Loucy (cell line): Measurements from ENCODE around the gene ZSCAN9.

Experiments used
- H2AFZ ChIP-seq: fragments of 200-600 bp; sonication (generic); 2 replicates; pipeline ENCODE4 v1.6.0; 2016; ENCODE audit warnings: antibody characterized with exemption, mild to moderate bottlenecking, low read length, moderate library complexity
- H3F3A ChIP-seq: fragments of 200-600 bp; 2 replicates; pipeline ENCODE4 v1.6.0; 2016; ENCODE audit warnings: antibody characterized with exemption, low read depth, mild to moderate bottlenecking
- H3K27me3 ChIP-seq: fragments of 200-600 bp; sonication (generic); 2 replicates; pipeline ENCODE4 v1.6.1; 2014; ENCODE audit warnings: low read length, mild to moderate bottlenecking; ENCODE audit not compliant: insufficient read depth, poor library complexity, severe bottlenecking
- H3K36me3 ChIP-seq: fragments of 200-600 bp; sonication (generic); 2 replicates; pipeline ENCODE4 v1.6.1; 2016; ENCODE audit warnings: low read length; ENCODE audit not compliant: insufficient read depth
- H3K4me1 ChIP-seq: fragments of 200-600 bp; sonication (generic); 2 replicates; pipeline ENCODE4 v1.5.1; 2014; ENCODE audit warnings: low read length, mild to moderate bottlenecking; ENCODE audit not compliant: insufficient read depth, poor library complexity, severe bottlenecking
- H3K4me2 ChIP-seq: fragments of 200-600 bp; sonication (generic); 2 replicates; pipeline ENCODE4 v1.6.0; 2014; ENCODE audit warnings: antibody characterized with exemption, low read length, low read depth, mild to moderate bottlenecking; ENCODE audit not compliant: poor library complexity, severe bottlenecking
- H3K4me3 ChIP-seq: fragments of 200-600 bp; sonication (generic); 2 replicates; pipeline ENCODE4 v1.5.1; 2014; ENCODE audit warnings: low read length, mild to moderate bottlenecking, mixed read lengths; ENCODE audit not compliant: poor library complexity, severe bottlenecking
- H3K79me2 ChIP-seq: fragments of 200-600 bp; sonication (generic); 2 replicates; pipeline ENCODE4 v1.6.1; 2014; ENCODE audit warnings: low read length; ENCODE audit not compliant: insufficient read depth
- H3K9ac ChIP-seq: fragments of 200-600 bp; sonication (generic); 2 replicates; pipeline ENCODE4 v1.6.0; 2014; ENCODE audit warnings: mild to moderate bottlenecking, low read depth, low read length, moderate library complexity; ENCODE audit not compliant: poor library complexity, severe bottlenecking
- H3K9me2 ChIP-seq: fragments of 200-600 bp; sonication (generic); replicated peaks from 2 replicates; pipeline ENCODE4 v1.6.1; 2016; ENCODE audit warnings: low read depth, low read length, mixed read lengths
- H3K9me3 ChIP-seq: fragments of 200-600 bp; sonication (generic); 2 replicates; pipeline ENCODE4 v1.6.1; 2014; ENCODE audit warnings: mild to moderate bottlenecking, antibody characterized with exemption, low read length, low read depth; ENCODE audit not compliant: insufficient read depth
- H4K20me1 ChIP-seq: fragments of 200-600 bp; sonication (generic); 2 replicates; pipeline ENCODE4 v1.6.0; 2014; ENCODE audit warnings: antibody characterized with exemption, low read length, mild to moderate bottlenecking; ENCODE audit not compliant: insufficient read depth, poor library complexity, severe bottlenecking
- EZH2phosphoT487 ChIP-seq: fragments of 200-600 bp; IDR thresholded peaks from 2 replicates; pipeline ENCODE4 v1.6.1; 2018; ENCODE audit warnings: antibody characterized with exemption, mild to moderate bottlenecking, moderate library complexity, borderline replicate concordance
- TF ChIP-seq, protein P1 (sequence below): fragments of 200-600 bp; sonication (generic); conservative IDR thresholded peaks from 2 replicates; pipeline ENCODE4 v1.5.1; 2014; ENCODE audit warnings: mild to moderate bottlenecking, antibody characterized with exemption, low read length

The ZSCAN9 gene

DNA sequence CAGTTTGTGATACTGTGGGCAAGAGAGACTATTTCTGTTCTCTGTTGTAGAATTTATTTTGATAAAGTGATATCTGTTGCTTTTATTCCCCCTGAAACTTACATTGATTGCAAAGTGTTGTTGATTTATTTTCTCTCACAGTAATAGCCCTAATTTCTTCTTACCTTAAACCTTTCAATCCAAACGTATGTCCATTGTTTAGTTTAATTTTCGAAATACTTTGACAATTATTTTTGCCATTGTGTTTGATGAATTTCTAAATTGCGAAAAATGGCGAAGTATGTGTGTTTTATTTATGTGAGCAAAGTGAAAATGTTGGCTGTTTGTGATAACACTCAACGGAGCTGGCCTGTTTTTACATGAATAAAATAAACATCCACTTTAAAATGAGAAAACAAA, 41.5 kb downstream of the ZSCAN9 start:
- H3F3A ChIP-seq = no peaks in the 10 kb centered on the region
- peak overlapping the region; percentile 80 for H3K4me3 ChIP-seq
- H3K36me3 ChIP-seq = no peaks in the 10 kb centered on the region
- peak overlapping the region; percentile 80 for H3K9ac ChIP-seq
- peak overlapping the region; percentile 93 for H2AFZ ChIP-seq
- H3K79me2 ChIP-seq = peaks cover 23% of the 10 kb centered on the region
- no peak for TF ChIP-seq EZH2phosphoT487
- TF ChIP-seq, protein P1, sequence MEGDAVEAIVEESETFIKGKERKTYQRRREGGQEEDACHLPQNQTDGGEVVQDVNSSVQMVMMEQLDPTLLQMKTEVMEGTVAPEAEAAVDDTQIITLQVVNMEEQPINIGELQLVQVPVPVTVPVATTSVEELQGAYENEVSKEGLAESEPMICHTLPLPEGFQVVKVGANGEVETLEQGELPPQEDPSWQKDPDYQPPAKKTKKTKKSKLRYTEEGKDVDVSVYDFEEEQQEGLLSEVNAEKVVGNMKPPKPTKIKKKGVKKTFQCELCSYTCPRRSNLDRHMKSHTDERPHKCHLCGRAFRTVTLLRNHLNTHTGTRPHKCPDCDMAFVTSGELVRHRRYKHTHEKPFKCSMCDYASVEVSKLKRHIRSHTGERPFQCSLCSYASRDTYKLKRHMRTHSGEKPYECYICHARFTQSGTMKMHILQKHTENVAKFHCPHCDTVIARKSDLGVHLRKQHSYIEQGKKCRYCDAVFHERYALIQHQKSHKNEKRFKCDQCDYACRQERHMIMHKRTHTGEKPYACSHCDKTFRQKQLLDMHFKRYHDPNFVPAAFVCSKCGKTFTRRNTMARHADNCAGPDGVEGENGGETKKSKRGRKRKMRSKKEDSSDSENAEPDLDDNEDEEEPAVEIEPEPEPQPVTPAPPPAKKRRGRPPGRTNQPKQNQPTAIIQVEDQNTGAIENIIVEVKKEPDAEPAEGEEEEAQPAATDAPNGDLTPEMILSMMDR = no peak
- no peaks in the 10 kb centered on the region for H4K20me1 ChIP-seq
- H3K9me2 ChIP-seq = no peaks in the 10 kb centered on the region
- peak overlapping the region; percentile 91 for H3K4me2 ChIP-seq
- peaks cover 33% of the 10 kb centered on the region for H3K4me1 ChIP-seq
- H3K9me3 ChIP-seq = no peaks in the 10 kb centered on the region
- no peaks in the 10 kb centered on the region for H3K27me3 ChIP-seq

DNA sequence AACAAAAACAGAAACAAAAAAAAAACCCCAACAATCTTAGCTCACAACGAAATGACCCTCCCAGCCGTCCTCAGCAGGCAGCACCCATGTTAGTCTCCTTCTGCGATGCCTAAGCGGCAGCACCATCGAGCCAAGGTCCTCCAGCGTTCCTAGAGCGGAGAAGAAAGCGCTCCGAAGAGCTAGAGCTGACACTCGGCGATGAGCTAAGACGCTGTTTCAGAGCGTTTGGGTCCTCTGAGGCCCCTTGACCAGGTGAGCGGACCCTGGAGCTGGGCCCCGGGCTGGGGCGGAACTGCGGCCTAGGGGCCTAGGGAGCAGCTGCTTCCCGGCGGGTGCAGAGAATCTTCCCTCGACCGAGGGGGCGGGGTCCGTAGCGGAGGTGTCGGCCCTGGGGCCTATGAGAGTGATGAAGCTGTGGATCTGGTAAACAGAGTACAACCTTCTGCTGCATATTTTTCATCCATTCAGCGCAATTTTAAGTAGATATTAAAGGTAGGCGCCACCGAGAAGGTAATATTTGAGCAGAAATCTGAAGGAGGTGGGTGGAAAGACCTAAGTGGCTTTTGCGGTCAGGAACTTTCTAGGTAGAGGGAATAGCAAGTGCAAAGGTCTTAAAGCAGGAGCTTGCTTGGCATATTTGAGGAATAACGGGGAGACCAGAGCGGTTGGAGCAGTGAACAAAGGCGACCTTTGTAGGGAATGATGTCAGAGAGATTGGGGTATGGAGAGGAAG, 42.1 kb downstream of the ZSCAN9 start, which contains the start of gene ZSCAN26:
TSS of gene ZSCAN26 (plus strand) at position 182 of the 733 bp plus-strand sequence. CDS start 4,777 bp downstream, outside the sequence.
- no peak for TF ChIP-seq EZH2phosphoT487
- TF ChIP-seq, protein P1 = no peak
- H3K4me3 ChIP-seq = peak within 1 kb of the TSS; percentile 80
- H3K36me3 ChIP-seq = peaks cover 5% of the 10 kb centered on the region; the same call in 1 of the 2 replicates
- no peaks in the 10 kb centered on the region for H3K9me3 ChIP-seq
- H3F3A ChIP-seq = no peaks in the 10 kb centered on the region
- H2AFZ ChIP-seq = peak within 1 kb of the TSS; percentile 93
- no peaks in the 10 kb centered on the region for H3K9me2 ChIP-seq
- peaks cover 33% of the 10 kb centered on the region for H3K4me1 ChIP-seq
- H3K79me2 ChIP-seq = peaks cover 23% of the 10 kb centered on the region
- H3K9ac ChIP-seq = peak within 1 kb of the TSS; percentile 80
- peak within 1 kb of the TSS; percentile 91 for H3K4me2 ChIP-seq
- H4K20me1 ChIP-seq = no peaks in the 10 kb centered on the region
- no peaks in the 10 kb centered on the region for H3K27me3 ChIP-seq

DNA sequence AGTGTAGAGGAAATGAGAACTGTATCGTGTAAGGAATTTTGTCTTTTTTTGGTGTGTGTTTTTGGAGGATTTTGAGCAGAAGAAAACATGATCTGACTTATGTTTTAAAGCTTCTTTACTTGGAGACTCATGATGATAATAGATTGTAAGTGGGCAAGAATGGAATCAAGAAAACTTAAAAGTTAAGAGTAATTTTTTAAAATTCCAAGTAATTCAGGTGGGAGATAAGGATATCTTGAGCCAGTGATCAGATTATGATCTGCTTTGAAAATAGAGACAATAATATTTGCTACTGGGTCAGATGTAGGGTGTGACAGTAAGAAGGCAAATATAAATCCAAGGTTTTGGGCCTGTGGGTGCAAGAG, 42.6 kb downstream of the ZSCAN9 start:
- peaks cover 33% of the 10 kb centered on the region for H3K4me1 ChIP-seq
- peak overlapping the region; percentile 91 for H3K4me2 ChIP-seq
- no peaks in the 10 kb centered on the region for H3K9me2 ChIP-seq
- peaks cover 23% of the 10 kb centered on the region for H3K79me2 ChIP-seq
- peak overlapping the region; percentile 93; the same call in 1 of the 2 replicates for H2AFZ ChIP-seq
- no peaks in the 10 kb centered on the region for H4K20me1 ChIP-seq
- peak overlapping the region; percentile 80 for H3K9ac ChIP-seq
- no peaks in the 10 kb centered on the region for H3F3A ChIP-seq
- H3K27me3 ChIP-seq = no peaks in the 10 kb centered on the region
- peaks cover 11% of the 10 kb centered on the region; the same call in 1 of the 2 replicates for H3K36me3 ChIP-seq
- peak overlapping the region; percentile 80 for H3K4me3 ChIP-seq
- TF ChIP-seq EZH2phosphoT487 = no peak
- TF ChIP-seq, protein P1 = no peak
- no peaks in the 10 kb centered on the region for H3K9me3 ChIP-seq
